ENCODE data around the gene RPL6. TPM values are rescaled to one million over a fixed set of nuclear protein-coding genes. Genes with fewer than 3 reads are reported as not detected.

Gene RPL6
- total and polyA plus RNA-seq, 9 of the 15 experiments (the other 6 are each of a cell fraction or from before 2014, with no cell fraction given), result 1,519 to 3,103 (median 2,396) TPM

- TF ChIP-seq ZBTB7A (IDR thresholded peaks at IDR 0.05; ENCODE audit: borderline replicate concordance, control insufficient read depth, low read depth, low read length) (peak; percentile 53; the same call in 1 of the 2 replicates), RFX5 (IDR thresholded peaks at IDR 0.05; ENCODE audit: low read depth, low read length) (no peak), HDAC1 (IDR thresholded peaks at IDR 0.05) (0 out of 4 replicates have a peak, but pooled peaks of 1 of the 2 experiments have one; percentile 8)
Measured at GRCh38 chr12:112381406-112381882, 28.0 kb downstream of the RPL6 start (continued).

- ChIA-PET CTCF (ENCODE audit: low intra/inter-chr PET ratio) (no interaction called here), POLR2A (interaction anchor here (0.6 kb wide), 1 partner anchor 276 kb away, joined by 4 read pairs; no protein-coding TSS in a partner anchor)
- Histone ChIP-seq H4K20me1 (replicated peaks; ENCODE audit: control insufficient read depth, insufficient read depth, low read length) (0 out of 2 replicates have a peak, but pooled peaks cover 7% of the 10 kb centered on the region), H3K27ac (ENCODE audit: extremely low read depth, low read depth, low read length) (peak overlapping the region; percentile 89; the same call in 1 of the 3 replicates), H3K36me3 (ENCODE audit: control insufficient read depth, insufficient read depth, low read length) (no peaks in the 10 kb centered on the region; the same call in 2 of the 3 replicates), H3K4me3 (peak overlapping the region; percentile 98), H3K9me3 (replicated peaks; ENCODE audit: control insufficient read depth, insufficient read depth, low read depth, low read length) (no peaks in the 10 kb centered on the region), H3K27me3 (ENCODE audit: control insufficient read depth in 2 of 2, insufficient read depth in 2 of 2, low read length in 2 of 2) (no peaks in the 10 kb centered on the region), H3K4me2 (ENCODE audit: insufficient read depth, low read length) (peak overlapping the region; percentile 88), H2AFZ (ENCODE audit: low read depth, low read length) (no peak overlapping the region), H3K79me2 (ENCODE audit: control insufficient read depth, insufficient read depth, low read length) (peaks cover 58% of the 10 kb centered on the region), H3K9me1 (ENCODE audit: control insufficient read depth, insufficient read depth, low read length) (no peaks in the 10 kb centered on the region), H3K9ac (ENCODE audit: insufficient read depth in 1 of 2, low read depth in 2 of 2, low read length in 2 of 2) (peak overlapping the region; percentile 37 to 97; a peak in 3 of 4 replicates), H3K4me1 (replicated peaks in 1 of 2; ENCODE audit: control insufficient read depth in 2 of 2, insufficient read depth in 2 of 2, low read length in 2 of 2) (peaks cover 11 to 30% of the 10 kb centered on the region in 2 experiments; a peak in 4 of 5 replicates)
- no TSS peak for BruUV-seq (replicated peaks)
- FAIRE-seq, result peak; percentile 49
- ATAC-seq, result 0 out of 3 replicates have a peak, but pooled peaks have one; percentile 3
- in situ Hi-C loops (cut with MboI), result no loop called here
- intact Hi-C loops (cut with micrococcal nuclease), result loop anchor here (10.0 kb wide), 2 partner anchors 266 to 366 kb away; partner anchors contain the start of genes ERP29 and TMEM116
- WGBS (ENCODE audit: insufficient coverage, low coverage, missing lambda C conversion rate), result 39% methylated on average over 34 of the region's 34 CpGs
- peak in 1 of 4 experiments; percentile 23 for DNase-seq (ENCODE audit: extremely low read depth in 1 of 4, low spot score in 3 of 4)
- TF ChIP-seq, protein P1, sequence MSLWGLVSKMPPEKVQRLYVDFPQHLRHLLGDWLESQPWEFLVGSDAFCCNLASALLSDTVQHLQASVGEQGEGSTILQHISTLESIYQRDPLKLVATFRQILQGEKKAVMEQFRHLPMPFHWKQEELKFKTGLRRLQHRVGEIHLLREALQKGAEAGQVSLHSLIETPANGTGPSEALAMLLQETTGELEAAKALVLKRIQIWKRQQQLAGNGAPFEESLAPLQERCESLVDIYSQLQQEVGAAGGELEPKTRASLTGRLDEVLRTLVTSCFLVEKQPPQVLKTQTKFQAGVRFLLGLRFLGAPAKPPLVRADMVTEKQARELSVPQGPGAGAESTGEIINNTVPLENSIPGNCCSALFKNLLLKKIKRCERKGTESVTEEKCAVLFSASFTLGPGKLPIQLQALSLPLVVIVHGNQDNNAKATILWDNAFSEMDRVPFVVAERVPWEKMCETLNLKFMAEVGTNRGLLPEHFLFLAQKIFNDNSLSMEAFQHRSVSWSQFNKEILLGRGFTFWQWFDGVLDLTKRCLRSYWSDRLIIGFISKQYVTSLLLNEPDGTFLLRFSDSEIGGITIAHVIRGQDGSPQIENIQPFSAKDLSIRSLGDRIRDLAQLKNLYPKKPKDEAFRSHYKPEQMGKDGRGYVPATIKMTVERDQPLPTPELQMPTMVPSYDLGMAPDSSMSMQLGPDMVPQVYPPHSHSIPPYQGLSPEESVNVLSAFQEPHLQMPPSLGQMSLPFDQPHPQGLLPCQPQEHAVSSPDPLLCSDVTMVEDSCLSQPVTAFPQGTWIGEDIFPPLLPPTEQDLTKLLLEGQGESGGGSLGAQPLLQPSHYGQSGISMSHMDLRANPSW (CRISPR knock-in tag; IDR thresholded peaks at IDR 0.05), result no peak
- TF ChIP-seq NFRKB (IDR thresholded peaks at IDR 0.05; ENCODE audit: low read depth), result no peak
- TF ChIP-seq, protein P2, sequence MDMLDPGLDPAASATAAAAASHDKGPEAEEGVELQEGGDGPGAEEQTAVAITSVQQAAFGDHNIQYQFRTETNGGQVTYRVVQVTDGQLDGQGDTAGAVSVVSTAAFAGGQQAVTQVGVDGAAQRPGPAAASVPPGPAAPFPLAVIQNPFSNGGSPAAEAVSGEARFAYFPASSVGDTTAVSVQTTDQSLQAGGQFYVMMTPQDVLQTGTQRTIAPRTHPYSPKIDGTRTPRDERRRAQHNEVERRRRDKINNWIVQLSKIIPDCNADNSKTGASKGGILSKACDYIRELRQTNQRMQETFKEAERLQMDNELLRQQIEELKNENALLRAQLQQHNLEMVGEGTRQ (CRISPR knock-in tag; IDR thresholded peaks at IDR 0.05), result no peak
Measured at GRCh38 chr12:112380663-112381405, 28.6 kb downstream of the RPL6 start.

Measured in K562 (cell line).